SU-DHL-6 (cell line): ENCODE results near the gene EFCAB11.

Experiments
- H2AFZ ChIP-seq: fragments of 200-600 bp; sonication (generic); 2 replicates; pipeline ENCODE4 v1.6.1; 2014; ENCODE audit warnings: low read depth, mild to moderate bottlenecking, moderate library complexity, mixed read lengths, antibody characterized with exemption, low read length; ENCODE audit not compliant: severe bottlenecking
- H3F3A ChIP-seq: fragments of 200-600 bp; shearing (Covaris generic); 2 replicates; pipeline ENCODE4 v1.6.0; 2016; ENCODE audit warnings: antibody characterized with exemption, mild to moderate bottlenecking; ENCODE audit not compliant: insufficient read depth
- H3K27ac ChIP-seq: fragments of 200-600 bp; sonication (generic); 2 replicates; pipeline ENCODE4 v1.5.1; 2016; ENCODE audit warnings: low read depth, mild to moderate bottlenecking, low read length, moderate library complexity, mixed read lengths
- H3K27me3 ChIP-seq: fragments of 200-600 bp; sonication (generic), shearing (Covaris generic); 2 replicates; pipeline ENCODE4 v1.6.0; 2014; ENCODE audit warnings: mild to moderate bottlenecking, low read length
- H3K36me3 ChIP-seq: fragments of 200-600 bp; sonication (generic); 2 replicates; pipeline ENCODE4 v1.6.1; 2014; ENCODE audit warnings: mild to moderate bottlenecking, low read length, mixed read lengths
- H3K4me2 ChIP-seq: fragments of 300-600, 200-600 bp; shearing (Covaris generic), sonication (generic); 2 replicates; pipeline ENCODE4 v1.6.0; 2014; ENCODE audit warnings: low read length, low read depth, mild to moderate bottlenecking; ENCODE audit not compliant: poor library complexity, severe bottlenecking
- H3K4me3 ChIP-seq: fragments of 200-600 bp; sonication (generic); 2 replicates; pipeline ENCODE4 v1.5.1; 2014; ENCODE audit warnings: antibody characterized with exemption, low read length, mild to moderate bottlenecking, mixed read lengths; ENCODE audit not compliant: insufficient read depth, poor library complexity, severe bottlenecking
- H3K79me2 ChIP-seq: fragments of 200-600 bp; sonication (generic); 2 replicates; pipeline ENCODE4 v1.6.1; 2014; ENCODE audit warnings: mild to moderate bottlenecking, low read length, moderate library complexity; ENCODE audit not compliant: insufficient read depth
- H3K9ac ChIP-seq: fragments of 200-600 bp; sonication (generic); 2 replicates; pipeline ENCODE4 v1.7.0; 2014; ENCODE audit warnings: mild to moderate bottlenecking, low read length
- H3K9me2 ChIP-seq: fragments of 200-600 bp; sonication (generic); replicated peaks from 2 replicates; pipeline ENCODE4 v1.6.1; 2014; ENCODE audit warnings: low read length; ENCODE audit not compliant: insufficient read depth
- H3K9me3 ChIP-seq: fragments of 200-600 bp; sonication (generic); 2 replicates; pipeline ENCODE4 v1.6.1; 2014; ENCODE audit warnings: low read length, mixed read lengths; ENCODE audit not compliant: insufficient read depth
- H4K20me1 ChIP-seq: fragments of 200-600 bp; sonication (generic); 2 replicates; pipeline ENCODE4 v1.6.1; 2014; ENCODE audit warnings: low read depth, mild to moderate bottlenecking, antibody characterized with exemption, low read length, moderate library complexity, mixed read lengths
- EZH2phosphoT487 ChIP-seq: fragments of 200-600 bp; sonication (generic), shearing (Covaris generic); conservative IDR thresholded peaks from 2 replicates; pipeline ENCODE4 v1.6.1; 2018; ENCODE audit warnings: mild to moderate bottlenecking, antibody characterized with exemption, low read length, moderate library complexity, mixed read lengths
- TF ChIP-seq, protein P1 (sequence below): fragments of 200-600 bp; sonication (generic); IDR thresholded peaks from one replicate; pipeline ENCODE4 v1.5.1; 2017; ENCODE audit warnings: antibody characterized with exemption, mild to moderate bottlenecking, low read length, moderate library complexity; ENCODE audit not compliant: insufficient read depth, poor library complexity, severe bottlenecking

The EFCAB11 gene

DNA sequence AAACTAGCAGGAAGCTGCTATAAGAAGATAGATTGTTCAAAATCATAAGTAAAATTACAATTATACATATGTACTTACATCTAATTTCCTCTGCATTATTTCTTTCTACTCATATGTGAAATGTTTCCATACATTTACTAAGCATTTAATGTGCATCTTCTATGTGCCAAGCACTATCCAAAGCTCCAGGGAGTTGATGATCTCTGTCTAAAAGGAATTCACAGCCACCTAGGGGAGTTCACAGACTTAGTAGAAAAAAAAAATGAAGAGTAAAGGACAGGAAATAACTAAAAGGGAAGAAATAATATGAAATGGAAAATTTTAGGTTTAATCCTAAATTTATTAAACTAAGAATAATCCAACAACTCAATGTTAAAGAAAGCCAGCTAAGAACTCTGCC is 91.7 kb downstream of the EFCAB11 start:
- H3K4me2 ChIP-seq: no peak overlapping the region
- H3K27ac ChIP-seq: no peak overlapping the region
- no peaks in the 10 kb centered on the region for H3K79me2 ChIP-seq
- no peak overlapping the region for H3K9ac ChIP-seq
- H2AFZ ChIP-seq: no peak overlapping the region
- no peak overlapping the region for H3K4me3 ChIP-seq
- no peaks in the 10 kb centered on the region for H3K9me2 ChIP-seq
- no peaks in the 10 kb centered on the region for H3K27me3 ChIP-seq
- H3F3A ChIP-seq: no peaks in the 10 kb centered on the region
- no peaks in the 10 kb centered on the region for H3K36me3 ChIP-seq
- no peaks in the 10 kb centered on the region for H3K9me3 ChIP-seq
- no peaks in the 10 kb centered on the region for H4K20me1 ChIP-seq
- TF ChIP-seq EZH2phosphoT487: no peak
- TF ChIP-seq, protein P1, sequence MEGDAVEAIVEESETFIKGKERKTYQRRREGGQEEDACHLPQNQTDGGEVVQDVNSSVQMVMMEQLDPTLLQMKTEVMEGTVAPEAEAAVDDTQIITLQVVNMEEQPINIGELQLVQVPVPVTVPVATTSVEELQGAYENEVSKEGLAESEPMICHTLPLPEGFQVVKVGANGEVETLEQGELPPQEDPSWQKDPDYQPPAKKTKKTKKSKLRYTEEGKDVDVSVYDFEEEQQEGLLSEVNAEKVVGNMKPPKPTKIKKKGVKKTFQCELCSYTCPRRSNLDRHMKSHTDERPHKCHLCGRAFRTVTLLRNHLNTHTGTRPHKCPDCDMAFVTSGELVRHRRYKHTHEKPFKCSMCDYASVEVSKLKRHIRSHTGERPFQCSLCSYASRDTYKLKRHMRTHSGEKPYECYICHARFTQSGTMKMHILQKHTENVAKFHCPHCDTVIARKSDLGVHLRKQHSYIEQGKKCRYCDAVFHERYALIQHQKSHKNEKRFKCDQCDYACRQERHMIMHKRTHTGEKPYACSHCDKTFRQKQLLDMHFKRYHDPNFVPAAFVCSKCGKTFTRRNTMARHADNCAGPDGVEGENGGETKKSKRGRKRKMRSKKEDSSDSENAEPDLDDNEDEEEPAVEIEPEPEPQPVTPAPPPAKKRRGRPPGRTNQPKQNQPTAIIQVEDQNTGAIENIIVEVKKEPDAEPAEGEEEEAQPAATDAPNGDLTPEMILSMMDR: no peak

DNA sequence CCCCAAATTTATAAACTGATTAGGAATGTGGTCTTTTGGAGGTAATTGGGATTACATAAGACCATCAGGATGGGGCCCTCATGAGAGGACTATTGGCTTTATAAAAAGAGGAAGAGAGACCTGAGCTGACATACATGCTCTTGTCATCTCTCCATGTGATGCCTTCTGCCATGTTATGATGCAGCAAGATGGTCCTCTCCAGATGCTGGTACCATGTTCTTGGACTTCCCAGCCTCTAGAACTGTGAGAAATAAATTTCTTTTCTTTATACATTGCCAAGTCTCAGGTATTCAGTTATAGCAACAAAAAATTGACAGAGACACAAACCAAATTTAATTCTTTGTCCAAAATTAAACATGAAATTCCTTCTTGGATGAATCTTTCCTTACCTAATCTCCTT is 92.9 kb downstream of the EFCAB11 start:
- Histone ChIP-seq H3K4me2 (no peak overlapping the region), H3K27ac (no peak overlapping the region), H2AFZ (no peak overlapping the region), H3K9me2 (no peaks in the 10 kb centered on the region), H3K79me2 (no peaks in the 10 kb centered on the region), H4K20me1 (no peaks in the 10 kb centered on the region), H3K9me3 (no peaks in the 10 kb centered on the region), H3K36me3 (no peaks in the 10 kb centered on the region), H3F3A (no peaks in the 10 kb centered on the region), H3K9ac (no peak overlapping the region), H3K27me3 (no peaks in the 10 kb centered on the region), H3K4me3 (no peak overlapping the region)
- no peak for TF ChIP-seq EZH2phosphoT487
- TF ChIP-seq, protein P1: no peak

DNA sequence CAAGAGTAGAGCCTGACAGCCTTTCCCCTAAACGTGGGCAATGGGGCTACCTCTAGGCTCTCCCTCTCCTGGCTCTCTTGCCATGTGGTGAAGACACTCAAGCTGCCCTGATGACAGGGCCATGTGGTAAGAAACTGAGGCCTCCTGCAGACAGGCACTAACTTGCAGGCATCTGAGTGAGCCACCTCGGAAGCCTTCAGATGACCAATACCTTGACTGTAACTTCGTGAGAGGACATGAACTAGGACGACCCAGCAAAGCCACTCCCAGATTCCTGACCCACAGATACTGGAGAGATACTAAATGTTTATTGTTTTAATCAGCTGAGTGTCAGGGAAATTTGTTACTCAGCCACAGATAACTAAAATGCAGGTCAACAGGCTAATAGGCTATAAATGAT is 96.4 kb downstream of the EFCAB11 start:
- no peak for TF ChIP-seq EZH2phosphoT487
- TF ChIP-seq, protein P1: no peak
- H3K27ac ChIP-seq: no peak overlapping the region

More for the DNA sequence above, 96.4 kb downstream of the EFCAB11 start:
- Histone ChIP-seq H3K4me3 (no peak overlapping the region), H2AFZ (no peak overlapping the region), H3F3A (no peaks in the 10 kb centered on the region), H3K9me2 (no peaks in the 10 kb centered on the region), H3K79me2 (no peaks in the 10 kb centered on the region), H3K9ac (no peak overlapping the region), H3K27me3 (no peaks in the 10 kb centered on the region), H4K20me1 (no peaks in the 10 kb centered on the region), H3K36me3 (no peaks in the 10 kb centered on the region), H3K9me3 (no peaks in the 10 kb centered on the region), H3K4me2 (no peak overlapping the region)
